K562 (cell line): Measurements from ENCODE around the gene SCAMP2. TPM values are rescaled to one million over a fixed set of nuclear protein-coding genes. Genes with fewer than 3 reads are reported as not detected.

Experiments used
- BHLHE40 ChIP-seq: IDR thresholded peaks from 2 replicates; pipeline ENCODE4 v1.6.1; 2011; ENCODE audit warnings: low read length, improper control_type of control experiment
- CBX5 ChIP-seq: IDR thresholded peaks from 2 replicates; pipeline ENCODE4 v1.6.1; 2014; ENCODE audit warnings: low read depth, borderline replicate concordance
- CHD1 ChIP-seq: fragments of 200-600 bp; sonication (generic); IDR thresholded peaks from one replicate; pipeline ENCODE4 v1.6.1; 2012; ENCODE audit warnings: mild to moderate bottlenecking, moderate library complexity, low read length, inconsistent platforms
- ELF4 ChIP-seq: fragments of 450-650 bp; formaldehyde crosslinking; IDR thresholded peaks from 2 replicates; pipeline ENCODE4 v1.4.0; 2022; ENCODE audit warnings: missing genetic modification characterization
- ETV5 ChIP-seq: sonication (generic); formaldehyde crosslinking; IDR thresholded peaks from 2 replicates; pipeline ENCODE4 v1.4.0; 2020; ENCODE audit warnings: low read depth, mild to moderate bottlenecking, missing genetic modification reagents
- FOS ChIP-seq: IDR thresholded peaks from 3 replicates; pipeline ENCODE4 v1.6.1; 2011; ENCODE audit not compliant: insufficient read length; ENCODE audit errors: extremely low read depth
- GABPB1 ChIP-seq: sonication (generic); formaldehyde crosslinking; IDR thresholded peaks from 2 replicates; pipeline ENCODE4 v1.8.0; 2022; ENCODE audit warnings: mild to moderate bottlenecking, missing genetic modification reagents
- GATAD2A ChIP-seq: fragments of 450-650 bp; IDR thresholded peaks from 2 replicates; pipeline ENCODE4 v1.6.1; 2017
- HDAC1 ChIP-seq, 2 experiments: fragments of 450-650 bp; IDR thresholded peaks; 2 replicates each; pipeline ENCODE4 v1.6.1; 2016 to 2017; ENCODE audit warnings: inconsistent platforms in 1 of 2, mild to moderate bottlenecking in 1 of 2, moderate library complexity in 1 of 2
- HDAC2 ChIP-seq: fragments of 450-650 bp; IDR thresholded peaks from 2 replicates; pipeline ENCODE4 v1.6.1; 2016; ENCODE audit warnings: mild to moderate bottlenecking
- IFI16 ChIP-seq: fragments of 250-450 bp; sonication (Bioruptor Pico); IDR thresholded peaks from 2 replicates; pipeline ENCODE4 v2.1.2; 2022; ENCODE audit warnings: mild to moderate bottlenecking, inconsistent platforms
- MYC ChIP-seq, 2 experiments: fragments of 250-450 bp in 1 of 2; sonication (Bioruptor Pico) in 1 of 2; IDR thresholded peaks; 2 replicates each; pipeline versions ENCODE4 v1.5.1 to v1.6.1; 2012 to 2021; ENCODE audit warnings: low read depth in 2 of 2, borderline replicate concordance in 1 of 2, improper control_type of control experiment in 1 of 2, low read length in 1 of 2, mild to moderate bottlenecking in 1 of 2, moderate library complexity in 1 of 2
- NFYB ChIP-seq: IDR thresholded peaks from 2 replicates; pipeline ENCODE4 v1.6.1; 2011; ENCODE audit warnings: mild to moderate bottlenecking, moderate library complexity; ENCODE audit not compliant: insufficient read length; ENCODE audit errors: extremely low read depth
- NR2C2 ChIP-seq, 2 experiments: fragments of 200-800 bp in 1 of 2; sonication (Bioruptor generic) in 1 of 2; sonication (generic) in 1 of 2; formaldehyde crosslinking in 1 of 2; IDR thresholded peaks; 2 replicates each; pipeline versions ENCODE4 v1.6.1 to v1.8.0; 2016 to 2022; ENCODE audit warnings: mild to moderate bottlenecking in 1 of 2, missing compliant biosample characterization in 1 of 2, missing genetic modification characterization in 1 of 2, missing genetic modification reagents in 1 of 2
- NRF1 ChIP-seq, 2 experiments: fragments of 450-650 bp; IDR thresholded peaks in 1 of 2; conservative IDR thresholded peaks in 1 of 2; 2 replicates each; pipeline ENCODE4 v1.6.1; 2014; ENCODE audit warnings: mild to moderate bottlenecking in 2 of 2
- OTX1 ChIP-seq: fragments of 450-650 bp; formaldehyde crosslinking; IDR thresholded peaks from 2 replicates; pipeline ENCODE4 v1.4.0; 2022; ENCODE audit warnings: mild to moderate bottlenecking
- POLR2H ChIP-seq: IDR thresholded peaks from 2 replicates; pipeline ENCODE4 v1.6.1; 2016; ENCODE audit warnings: missing genetic modification characterization, low read depth, mild to moderate bottlenecking, control low read depth, missing compliant biosample characterization, moderate library complexity
- TBP ChIP-seq: optimal IDR thresholded peaks from 2 replicates; pipeline ENCODE3; 2011; ENCODE audit warnings: low read depth, low read length, improper control_type of control experiment
- YY1 ChIP-seq, 3 experiments: IDR thresholded peaks; 2 replicates each; pipeline ENCODE4 v1.6.1; 2011; ENCODE audit warnings: low read length in 2 of 3, mild to moderate bottlenecking in 2 of 3, moderate library complexity in 2 of 3, borderline replicate concordance in 1 of 3, control low read depth in 1 of 3, low read depth in 1 of 3; ENCODE audit not compliant: insufficient read depth in 3 of 3, insufficient replicate concordance in 2 of 3, control insufficient read depth in 1 of 3, insufficient read length in 1 of 3; ENCODE audit errors: extremely low read depth in 1 of 3
- polyA plus RNA-seq, 8 experiments: library from polyadenylated mRNA; depleted of rRNA in 4 of 8; stranded (reverse) in 5 of 8; unstranded in 3 of 8; fragments of >200 nt; fragmentation: Nextera tagmentation in 2 of 8; fragmentation: Illumina TruSeq in 1 of 8; extraction: Ambion mirVana in 2 of 8; extraction: Trizol in 1 of 8; gene quantifications; 2 replicates each; pipeline versions ENCODE4 v1.2.1 to v1.2.3, GENCODE V29; 2011 to 2014; ENCODE audit warnings: inconsistent platforms in 1 of 8, missing spikeins in 1 of 8
- total RNA-seq, 7 experiments: library from RNA; depleted of rRNA in 6 of 7; stranded (reverse); fragments of >200 nt in 6 of 7; fragmentation: Illumina TruSeq in 2 of 7; extraction: Trizol in 2 of 7; gene quantifications; 2 replicates each; pipeline versions ENCODE4 v1.2.1 to v1.2.3, GENCODE V29; 2011 to 2021; ENCODE audit warnings: low replicate concordance in 1 of 7
- TF ChIP-seq, protein P1 (sequence below): sonication (generic); formaldehyde crosslinking; IDR thresholded peaks from 2 replicates; pipeline ENCODE4 v1.8.1; 2023; ENCODE audit warnings: mild to moderate bottlenecking, missing genetic modification reagents
- TF ChIP-seq, protein P2 (sequence below): fragments of 250-450 bp; sonication (Bioruptor Pico); IDR thresholded peaks from 2 replicates; pipeline ENCODE4 v1.4.0; 2020
- TF ChIP-seq, protein P3 (sequence below), 2 experiments: IDR thresholded peaks; 2 replicates each; pipeline ENCODE4 v1.6.1; 2011; ENCODE audit warnings: borderline replicate concordance in 1 of 2, control low read depth in 1 of 2, low read depth in 1 of 2, low read length in 1 of 2, mild to moderate bottlenecking in 1 of 2, mixed read lengths in 1 of 2, moderate library complexity in 1 of 2; ENCODE audit not compliant: insufficient read depth in 1 of 2, insufficient read length in 1 of 2, poor library complexity in 1 of 2, severe bottlenecking in 1 of 2; ENCODE audit errors: extremely low read depth in 1 of 2
- TF ChIP-seq, protein P4 (sequence below): fragments of 250-450 bp; sonication (Bioruptor Pico); IDR thresholded peaks from 2 replicates; pipeline ENCODE4 v1.8.0; 2022; ENCODE audit warnings: moderate library complexity, mild to moderate bottlenecking, inconsistent platforms

The SCAMP2 gene
- total and polyA plus RNA-seq, 9 of the 15 experiments (the other 6 are each of a cell fraction or from before 2014, with no cell fraction given), result 5.9 to 61.1 (median 20.1) TPM

DNA sequence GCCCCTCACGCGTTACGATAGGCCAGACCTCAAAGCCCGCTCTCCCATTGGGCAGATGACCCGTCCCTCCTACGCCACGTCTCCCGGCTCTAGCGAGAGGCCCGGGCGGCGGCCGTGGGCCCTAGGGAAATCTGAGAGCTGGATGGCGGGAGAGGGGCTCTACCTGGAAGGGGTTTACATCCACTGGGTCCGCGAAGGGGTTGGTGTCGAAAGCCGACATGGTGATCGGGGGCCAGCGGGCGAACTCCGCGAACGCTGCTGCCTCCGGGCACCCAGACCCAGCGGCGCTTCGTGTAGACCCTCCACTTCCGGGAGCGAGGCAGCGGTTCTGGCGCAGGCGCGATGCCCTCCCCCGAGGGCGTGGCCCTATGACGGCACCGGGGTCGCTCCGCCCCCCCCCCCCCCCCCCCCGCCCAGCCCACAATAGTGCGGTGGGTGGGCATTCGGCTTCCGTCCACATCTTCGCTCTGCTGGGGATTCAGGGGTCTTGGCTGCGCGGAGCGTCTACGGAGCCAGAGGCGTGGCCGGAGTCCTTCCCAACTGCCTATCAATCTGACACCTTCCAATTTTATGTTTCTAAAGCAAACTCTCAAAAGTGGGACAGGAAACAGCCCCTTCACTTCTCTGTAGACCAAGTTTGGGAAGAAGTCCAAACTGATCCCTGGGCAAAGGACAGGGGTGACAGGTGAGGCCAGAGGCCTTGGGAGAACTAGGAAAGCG lies at the start of gene SCAMP2 (continued):
- TF ChIP-seq YY1 (IDR thresholded peaks at IDR 0.05; ENCODE audit: borderline replicate concordance in 1 of 3, control insufficient read depth in 1 of 3, extremely low read depth in 1 of 3, insufficient read depth in 3 of 3, insufficient read length in 1 of 3, insufficient replicate concordance in 2 of 3, low read depth in 1 of 3, low read length in 2 of 3) (peak in 1 of 3 experiments; percentile 22), HDAC1 (IDR thresholded peaks at IDR 0.05) (peak in 1 of 2 experiments; percentile 90; a peak in 2 of 4 replicates), HDAC2 (peak; percentile 60; the same call in 1 of the 2 replicates), CBX5 (no peak), ETV5 (CRISPR knock-in tag) (peak; percentile 59), BHLHE40 (no peak), GATAD2A (no peak), OTX1 (CRISPR knock-in tag) (peak; percentile 80; the same call in 1 of the 2 replicates), TBP (peak; percentile 70), IFI16 (CRISPR knock-in tag) (no peak), MYC (IDR thresholded peaks at IDR 0.05; ENCODE audit: low read depth, low read length) (peak; percentile 61; the same call in 1 of the 2 replicates), MYC (CRISPR knock-in tag; IDR thresholded peaks at IDR 0.05; ENCODE audit: borderline replicate concordance, low read depth) (no peak), NRF1 (conservative IDR thresholded peaks at IDR 0.05 in 1 of 2, IDR thresholded peaks at IDR 0.05 in 1 of 2) (peak; percentile 90 to 92), ELF4 (CRISPR knock-in tag) (peak; percentile 98), NR2C2 (CRISPR knock-in tag; IDR thresholded peaks at IDR 0.05) (no peak), NR2C2 (tag; IDR thresholded peaks at IDR 0.05) (peak; percentile 92), NFYB (peak; percentile 68), GABPB1 (CRISPR knock-in tag) (peak; percentile 89), CHD1 (no peak), POLR2H (peak; percentile 62; the same call in 1 of the 2 replicates), FOS (peak; percentile 85)
- TF ChIP-seq, protein P1, sequence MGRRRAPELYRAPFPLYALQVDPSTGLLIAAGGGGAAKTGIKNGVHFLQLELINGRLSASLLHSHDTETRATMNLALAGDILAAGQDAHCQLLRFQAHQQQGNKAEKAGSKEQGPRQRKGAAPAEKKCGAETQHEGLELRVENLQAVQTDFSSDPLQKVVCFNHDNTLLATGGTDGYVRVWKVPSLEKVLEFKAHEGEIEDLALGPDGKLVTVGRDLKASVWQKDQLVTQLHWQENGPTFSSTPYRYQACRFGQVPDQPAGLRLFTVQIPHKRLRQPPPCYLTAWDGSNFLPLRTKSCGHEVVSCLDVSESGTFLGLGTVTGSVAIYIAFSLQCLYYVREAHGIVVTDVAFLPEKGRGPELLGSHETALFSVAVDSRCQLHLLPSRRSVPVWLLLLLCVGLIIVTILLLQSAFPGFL (CRISPR knock-in tag), result 0 out of 2 replicates have a peak, but pooled peaks have one; percentile 57
- TF ChIP-seq, protein P2, sequence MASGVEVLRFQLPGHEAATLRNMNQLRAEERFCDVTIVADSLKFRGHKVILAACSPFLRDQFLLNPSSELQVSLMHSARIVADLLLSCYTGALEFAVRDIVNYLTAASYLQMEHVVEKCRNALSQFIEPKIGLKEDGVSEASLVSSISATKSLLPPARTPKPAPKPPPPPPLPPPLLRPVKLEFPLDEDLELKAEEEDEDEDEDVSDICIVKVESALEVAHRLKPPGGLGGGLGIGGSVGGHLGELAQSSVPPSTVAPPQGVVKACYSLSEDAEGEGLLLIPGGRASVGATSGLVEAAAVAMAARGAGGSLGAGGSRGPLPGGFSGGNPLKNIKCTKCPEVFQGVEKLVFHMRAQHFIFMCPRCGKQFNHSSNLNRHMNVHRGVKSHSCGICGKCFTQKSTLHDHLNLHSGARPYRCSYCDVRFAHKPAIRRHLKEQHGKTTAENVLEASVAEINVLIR (CRISPR knock-in tag), result peak; percentile 50; the same call in 1 of the 2 replicates
- TF ChIP-seq, protein P3, sequence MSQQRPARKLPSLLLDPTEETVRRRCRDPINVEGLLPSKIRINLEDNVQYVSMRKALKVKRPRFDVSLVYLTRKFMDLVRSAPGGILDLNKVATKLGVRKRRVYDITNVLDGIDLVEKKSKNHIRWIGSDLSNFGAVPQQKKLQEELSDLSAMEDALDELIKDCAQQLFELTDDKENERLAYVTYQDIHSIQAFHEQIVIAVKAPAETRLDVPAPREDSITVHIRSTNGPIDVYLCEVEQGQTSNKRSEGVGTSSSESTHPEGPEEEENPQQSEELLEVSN (IDR thresholded peaks at IDR 0.05; ENCODE audit: borderline replicate concordance in 1 of 2, extremely low read depth in 1 of 2, insufficient read depth in 1 of 2, insufficient read length in 1 of 2, low read depth in 1 of 2, low read length in 1 of 2, poor library complexity in 1 of 2, severe bottlenecking in 1 of 2), result peak; percentile 30 to 41
- TF ChIP-seq, protein P4, sequence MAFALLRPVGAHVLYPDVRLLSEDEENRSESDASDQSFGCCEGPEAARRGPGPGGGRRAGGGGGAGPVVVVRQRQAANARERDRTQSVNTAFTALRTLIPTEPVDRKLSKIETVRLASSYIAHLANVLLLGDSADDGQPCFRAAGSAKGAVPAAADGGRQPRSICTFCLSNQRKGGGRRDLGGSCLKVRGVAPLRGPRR (CRISPR knock-in tag), result no peak
